ENCODE measurements around the gene ANKRD13B.
A peak's percentile ranks its signal among the peaks of the same experiment; 100 is the strongest.

Gene ANKRD13B

GRCh38 chr17:29569245-29569950 lies 23.5 kb upstream of the ANKRD13B start:
- no peak for DNase-seq (ENCODE audit: extremely low read depth, low read depth)
- no peak for TF ChIP-seq CTCF (IDR thresholded peaks at IDR 0.05; ENCODE audit: low read depth, low read length)

- TF ChIP-seq CTCF (IDR thresholded peaks at IDR 0.05; ENCODE audit: low read depth, low read length), result no peak
- DNase-seq (ENCODE audit: extremely low read depth, low read depth), result no peak
These were observed 22.4 kb upstream of the ANKRD13B start for GRCh38 chr17:29570521-29570920.

GRCh38 chr17:29571486-29571882 lies 21.4 kb upstream of the ANKRD13B start:
- TF ChIP-seq CTCF (IDR thresholded peaks at IDR 0.05; ENCODE audit: low read depth, low read length), result no peak
- DNase-seq (ENCODE audit: extremely low read depth, low read depth), result no peak

- DNase-seq (ENCODE audit: extremely low read depth, low read depth), result no peak
- TF ChIP-seq CTCF (IDR thresholded peaks at IDR 0.05; ENCODE audit: low read depth, low read length), result no peak; the same call in 1 of the 2 replicates
These were observed 20.9 kb upstream of the ANKRD13B start for GRCh38 chr17:29571883-29572681.

- DNase-seq (ENCODE audit: extremely low read depth, low read depth), result no peak
- TF ChIP-seq CTCF (IDR thresholded peaks at IDR 0.05; ENCODE audit: low read depth, low read length), result peak; percentile 54
These were observed 20.0 kb upstream of the ANKRD13B start for GRCh38 chr17:29572691-29573557.

- no peak for DNase-seq (ENCODE audit: extremely low read depth, low read depth)
- TF ChIP-seq CTCF (IDR thresholded peaks at IDR 0.05; ENCODE audit: low read depth, low read length), result no peak
These were observed 19.4 kb upstream of the ANKRD13B start for GRCh38 chr17:29573558-29573869.

Measured in AG09319 (cell line).